Hypothalamus (tissue), 51 donors: Measurements from ENCODE around the gene PKD2.

Experiments used
- DNase-seq, 51 donors: peaks; one replicate each; lab custom pipeline; 2025; lab: John Stamatoyannopoulos, UW

The PKD2 gene

GRCh38 chr4:88007304-88008121 is at the start of gene PKD2:
PKD2 (plus strand) TSS chr4:88007635; CDS start chr4:88007734, 99 bp downstream.
- peak in 50 of 51 donors; percentile 25 to 91 (median 74) for DNase-seq

- no peak for DNase-seq
These were observed 45.4 kb upstream of the PKD2 start for GRCh38 chr4:87961993-87962392.

- no peak for DNase-seq
These were observed 44.9 kb upstream of the PKD2 start for GRCh38 chr4:87962398-87963146.

GRCh38 chr4:87965501-87965975 is 41.9 kb upstream of the PKD2 start:
- DNase-seq: no peak

- no peak for DNase-seq
These were observed 41.3 kb upstream of the PKD2 start for GRCh38 chr4:87966095-87966496.

- DNase-seq: peak in 4 of 51 donors; percentile 5 to 9 (median 8)
These were observed 40.2 kb upstream of the PKD2 start for GRCh38 chr4:87967193-87967592.

GRCh38 chr4:87970121-87970520 is 37.3 kb upstream of the PKD2 start:
- DNase-seq: no peak

- DNase-seq: no peak
These were observed 35.6 kb upstream of the PKD2 start for GRCh38 chr4:87971866-87972265.

- DNase-seq: peak in 36 of 51 donors; percentile 3 to 89 (median 30)
These were observed 33.9 kb upstream of the PKD2 start for GRCh38 chr4:87973283-87974169.

- DNase-seq: peak in 4 of 51 donors; percentile 7 to 45 (median 19)
These were observed 32.5 kb upstream of the PKD2 start for GRCh38 chr4:87974856-87975462.

- peak in 49 of 51 donors; percentile 4 to 86 (median 51) for DNase-seq
These were observed 32.0 kb upstream of the PKD2 start, which contains the start of gene SPP1 for GRCh38 chr4:87975466-87975865. SPP1 (plus strand) TSS chr4:87975714; CDS start chr4:87976896, 1,182 bp downstream.

GRCh38 chr4:87977521-87978278 is 29.7 kb upstream of the PKD2 start:
- peak in 25 of 51 donors; percentile 1 to 78 (median 37) for DNase-seq

- peak in 1 of 51 donors; percentile 24 for DNase-seq
These were observed 28.8 kb upstream of the PKD2 start for GRCh38 chr4:87978681-87979080.

- DNase-seq: no peak
These were observed 27.6 kb upstream of the PKD2 start for GRCh38 chr4:87979810-87980209.

- no peak for DNase-seq
These were observed 25.9 kb upstream of the PKD2 start for GRCh38 chr4:87981486-87981885.

- DNase-seq: no peak
These were observed 25.4 kb upstream of the PKD2 start for GRCh38 chr4:87982036-87982435.

GRCh38 chr4:87982446-87983010 is 24.9 kb upstream of the PKD2 start:
- DNase-seq: peak in 1 of 51 donors; percentile 4

GRCh38 chr4:87983996-87984395 is 23.4 kb upstream of the PKD2 start:
- no peak for DNase-seq
